ENCODE measurements around the gene POLD4. TPM values are rescaled to one million over a fixed set of nuclear protein-coding genes. Genes with fewer than 3 reads are reported as not detected.

The POLD4 gene
- total and polyA plus RNA-seq, 12 donors = 13.0 to 166 (median 95.6) TPM

GRCh38 chr11:67372321-67372992 lies 19.1 kb upstream of the POLD4 start:
- Histone ChIP-seq H3K27ac (peak overlapping the region in 4 of 5 donors; percentile 71 to 88 (median 76)), H3K9me3 (replicated peaks in 1 of 3) (no peaks in the 10 kb centered on the region), H3K4me3 (peak overlapping the region in 2 of 4 donors; percentile 76 to 94), H3K4me1 (replicated peaks in 1 of 2) (peaks cover 18 to 29% of the 10 kb centered on the region in 2 donors), H3K27me3 (no peaks in the 10 kb centered on the region), H3K36me3 (replicated peaks in 1 of 2) (no peaks in the 10 kb centered on the region)
- TF ChIP-seq, protein P1, sequence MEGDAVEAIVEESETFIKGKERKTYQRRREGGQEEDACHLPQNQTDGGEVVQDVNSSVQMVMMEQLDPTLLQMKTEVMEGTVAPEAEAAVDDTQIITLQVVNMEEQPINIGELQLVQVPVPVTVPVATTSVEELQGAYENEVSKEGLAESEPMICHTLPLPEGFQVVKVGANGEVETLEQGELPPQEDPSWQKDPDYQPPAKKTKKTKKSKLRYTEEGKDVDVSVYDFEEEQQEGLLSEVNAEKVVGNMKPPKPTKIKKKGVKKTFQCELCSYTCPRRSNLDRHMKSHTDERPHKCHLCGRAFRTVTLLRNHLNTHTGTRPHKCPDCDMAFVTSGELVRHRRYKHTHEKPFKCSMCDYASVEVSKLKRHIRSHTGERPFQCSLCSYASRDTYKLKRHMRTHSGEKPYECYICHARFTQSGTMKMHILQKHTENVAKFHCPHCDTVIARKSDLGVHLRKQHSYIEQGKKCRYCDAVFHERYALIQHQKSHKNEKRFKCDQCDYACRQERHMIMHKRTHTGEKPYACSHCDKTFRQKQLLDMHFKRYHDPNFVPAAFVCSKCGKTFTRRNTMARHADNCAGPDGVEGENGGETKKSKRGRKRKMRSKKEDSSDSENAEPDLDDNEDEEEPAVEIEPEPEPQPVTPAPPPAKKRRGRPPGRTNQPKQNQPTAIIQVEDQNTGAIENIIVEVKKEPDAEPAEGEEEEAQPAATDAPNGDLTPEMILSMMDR (IDR thresholded peaks at IDR 0.05) = no peak
- peak in 1 of 2 donors; percentile 6 for TF ChIP-seq POLR2A (IDR thresholded peaks at IDR 0.05)
- 0 to 20% (median 1%) methylated on average over 1 to 71 of the region's 78 CpGs for WGBS, 4 donors
- intact Hi-C loops (cut with DNase I) = no loop called here
- no peak for DNase-seq

DNA sequence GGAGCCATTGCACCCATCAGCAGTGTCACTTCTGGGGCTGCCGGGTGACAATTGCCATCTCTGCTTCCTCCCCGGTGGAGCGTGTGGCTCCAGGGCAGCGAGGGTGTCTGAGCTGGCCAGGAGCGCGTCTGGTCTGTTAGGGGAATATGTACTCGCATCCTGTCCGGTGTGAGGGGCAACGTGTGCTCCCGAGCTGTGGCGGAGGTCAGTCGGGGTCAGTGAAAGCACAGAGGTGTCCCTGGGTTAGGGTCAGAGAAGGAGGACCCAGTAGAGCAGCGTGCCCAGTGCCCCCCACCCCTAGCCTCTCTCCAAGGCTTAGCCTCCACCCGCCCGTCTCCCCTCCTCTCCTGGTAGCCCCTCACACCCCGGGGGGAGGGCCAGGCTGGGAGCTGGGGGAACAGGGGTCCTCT lies 18.6 kb upstream of the POLD4 start:
- Histone ChIP-seq H3K4me1 (replicated peaks in 1 of 2) (peaks cover 18 to 29% of the 10 kb centered on the region in 2 donors), H3K27me3 (no peaks in the 10 kb centered on the region), H3K27ac (peak overlapping the region in 2 of 5 donors; percentile 71 to 88), H3K9me3 (replicated peaks in 1 of 3) (no peaks in the 10 kb centered on the region), H3K36me3 (replicated peaks in 1 of 2) (no peaks in the 10 kb centered on the region), H3K4me3 (peak overlapping the region in 2 of 4 donors; percentile 76 to 94)
- intact Hi-C loops (cut with DNase I) = no loop called here
- WGBS, 4 donors = 28 to 36% (median 28%) methylated on average over 10 to 16 of the region's 16 CpGs
- TF ChIP-seq, protein P1 (IDR thresholded peaks at IDR 0.05) = no peak
- no peak for TF ChIP-seq POLR2A (IDR thresholded peaks at IDR 0.05)
- DNase-seq = no peak

- peak in 3 of 7 donors; percentile 47 for DNase-seq
- Histone ChIP-seq H3K27me3 (no peaks in the 10 kb centered on the region), H3K36me3 (replicated peaks in 1 of 2) (no peaks in the 10 kb centered on the region), H3K4me3 (peak overlapping the region in 1 of 4 donors; percentile 94), H3K9me3 (replicated peaks in 1 of 3) (no peaks in the 10 kb centered on the region), H3K27ac (peak overlapping the region in 1 of 5 donors; percentile 88), H3K4me1 (replicated peaks in 1 of 2) (peaks cover 18 to 29% of the 10 kb centered on the region in 2 donors)
- WGBS, 4 donors = 56 to 61% (median 58%) methylated on average over 7 to 8 of the region's 8 CpGs
- intact Hi-C loops (cut with DNase I) = no loop called here
- TF ChIP-seq, protein P1 (IDR thresholded peaks at IDR 0.05) = peak in 5 of 6 experiments; percentile 33 to 57 (median 50)
- no peak for TF ChIP-seq POLR2A (IDR thresholded peaks at IDR 0.05)
These were observed 18.0 kb upstream of the POLD4 start for GRCh38 chr11:67371189-67371910.

- no peak for DNase-seq
- no peaks in the 10 kb centered on the region for H3K36me3 ChIP-seq (replicated peaks in 1 of 2)
- peaks cover 18 to 29% of the 10 kb centered on the region in 2 donors for H3K4me1 ChIP-seq (replicated peaks in 1 of 2)
- TF ChIP-seq, protein P1 (IDR thresholded peaks at IDR 0.05) = no peak
- TF ChIP-seq POLR2A (IDR thresholded peaks at IDR 0.05) = no peak
- WGBS, 4 donors = 72 to 79% (median 77%) methylated on average over 13 to 14 of the region's 14 CpGs
- H3K27ac ChIP-seq = no peak overlapping the region
- H3K4me3 ChIP-seq = no peak overlapping the region
- intact Hi-C loops (cut with DNase I) = no loop called here
- no peaks in the 10 kb centered on the region for H3K9me3 ChIP-seq (replicated peaks in 1 of 3)
- H3K27me3 ChIP-seq = no peaks in the 10 kb centered on the region
These were observed 17.2 kb upstream of the POLD4 start for GRCh38 chr11:67370351-67371076.
